ENCODE results near the gene LYSET. TPM values are rescaled to one million over a fixed set of nuclear protein-coding genes. Genes with fewer than 3 reads are reported as not detected.
"Not testable (repeated sequence)": the region's sequence is repeated elsewhere in the genome, so short reads cannot be mapped to it uniquely, and the experiment has no call there.

The LYSET gene
- total RNA-seq, 1 experiment from 2014 or later = 14.3 TPM

GRCh38 chr14:93160353-93160801 is 24.7 kb upstream of the LYSET start:
- Histone ChIP-seq H3K36me3 (ENCODE audit: low read depth) (no peaks in the 10 kb centered on the region), H3K4me2 (no peak overlapping the region), H3K79me2 (ENCODE audit: low read depth) (no peaks in the 10 kb centered on the region), H3F3A (ENCODE audit: insufficient read depth, low read depth) (0 out of 2 replicates have a peak, but pooled peaks cover 3% of the 10 kb centered on the region), H3K27ac (no peak overlapping the region), H3K4me3 (no peak overlapping the region), H3K27me3 (ENCODE audit: insufficient read depth, low read depth) (no peaks in the 10 kb centered on the region), H3K4me1 (replicated peaks; ENCODE audit: insufficient read depth) (peaks cover 2% of the 10 kb centered on the region; the same call in 1 of the 2 replicates), H3K9me3 (ENCODE audit: insufficient read depth, low read depth) (no peaks in the 10 kb centered on the region), H4K20me1 (ENCODE audit: insufficient read depth) (no peaks in the 10 kb centered on the region), H2AFZ (no peak overlapping the region), H3K9me2 (ENCODE audit: insufficient read depth) (no peaks in the 10 kb centered on the region)
- no TSS peak for BruUV-seq (replicated peaks)
- TF ChIP-seq EZH2 (IDR thresholded peaks at IDR 0.05; ENCODE audit: low read depth) = no peak
- TF ChIP-seq CTCF (conservative IDR thresholded peaks at IDR 0.05) = peak; percentile 52
- intact Hi-C loops (cut with micrococcal nuclease; ENCODE audit: unreplicated experiment) = no loop called here
- POLR2A ChIA-PET (ENCODE audit: unreplicated experiment) = no interaction called here
- DNase-seq = no peak
- CTCF ChIA-PET = interaction anchor here (0.7 kb wide), 1 partner anchor 12 kb away, joined by 5 read pairs; no protein-coding TSS in a partner anchor

GRCh38 chr14:93161411-93161940 is 23.6 kb upstream of the LYSET start:
- ChIA-PET POLR2A (ENCODE audit: unreplicated experiment) (no interaction called here), CTCF (no interaction called here)
- intact Hi-C loops (cut with micrococcal nuclease; ENCODE audit: unreplicated experiment) = no loop called here
- Histone ChIP-seq H3K27me3 (ENCODE audit: insufficient read depth, low read depth) (no peaks in the 10 kb centered on the region), H3K36me3 (ENCODE audit: low read depth) (no peaks in the 10 kb centered on the region), H2AFZ (no peak overlapping the region), H3K4me3 (no peak overlapping the region), H3K9me2 (ENCODE audit: insufficient read depth) (no peaks in the 10 kb centered on the region), H3K27ac (no peak overlapping the region), H3K79me2 (ENCODE audit: low read depth) (no peaks in the 10 kb centered on the region), H3K4me2 (no peak overlapping the region), H3F3A (ENCODE audit: insufficient read depth, low read depth) (0 out of 2 replicates have a peak, but pooled peaks cover 3% of the 10 kb centered on the region), H4K20me1 (ENCODE audit: insufficient read depth) (no peaks in the 10 kb centered on the region), H3K9me3 (ENCODE audit: insufficient read depth, low read depth) (no peaks in the 10 kb centered on the region), H3K4me1 (replicated peaks; ENCODE audit: insufficient read depth) (no peaks in the 10 kb centered on the region)
- BruUV-seq (replicated peaks) = no TSS peak
- DNase-seq = no peak
- TF ChIP-seq CTCF (conservative IDR thresholded peaks at IDR 0.05) (no peak), EZH2 (IDR thresholded peaks at IDR 0.05; ENCODE audit: low read depth) (no peak)

GRCh38 chr14:93163564-93163963 is 21.6 kb upstream of the LYSET start:
- H3K4me3 ChIP-seq = no peak overlapping the region
- intact Hi-C loops (cut with micrococcal nuclease; ENCODE audit: unreplicated experiment) = no loop called here
- no peak for TF ChIP-seq CTCF (conservative IDR thresholded peaks at IDR 0.05)
- TF ChIP-seq EZH2 (IDR thresholded peaks at IDR 0.05; ENCODE audit: low read depth) = no peak
- no peaks in the 10 kb centered on the region for H3K4me1 ChIP-seq (replicated peaks; ENCODE audit: insufficient read depth)
- no peaks in the 10 kb centered on the region for H3K36me3 ChIP-seq (ENCODE audit: low read depth)
- BruUV-seq (replicated peaks) = no TSS peak
- no peaks in the 10 kb centered on the region for H3K79me2 ChIP-seq (ENCODE audit: low read depth)
- H3K4me2 ChIP-seq = no peak overlapping the region
- DNase-seq = no peak
- H4K20me1 ChIP-seq (ENCODE audit: insufficient read depth) = no peaks in the 10 kb centered on the region
- no peak overlapping the region for H2AFZ ChIP-seq
- CTCF ChIA-PET = no interaction called here
- POLR2A ChIA-PET (ENCODE audit: unreplicated experiment) = no interaction called here
- no peak overlapping the region for H3K27ac ChIP-seq
- H3K27me3 ChIP-seq (ENCODE audit: insufficient read depth, low read depth) = no peaks in the 10 kb centered on the region
- H3F3A ChIP-seq (ENCODE audit: insufficient read depth, low read depth) = 0 out of 2 replicates have a peak, but pooled peaks cover 3% of the 10 kb centered on the region
- no peaks in the 10 kb centered on the region for H3K9me2 ChIP-seq (ENCODE audit: insufficient read depth)
- no peaks in the 10 kb centered on the region for H3K9me3 ChIP-seq (ENCODE audit: insufficient read depth, low read depth)

GRCh38 chr14:93165271-93166265 is 19.5 kb upstream of the LYSET start:
- H3K9me3 ChIP-seq (ENCODE audit: insufficient read depth, low read depth); BruUV-seq (replicated peaks); DNase-seq; H3K4me2 ChIP-seq; H4K20me1 ChIP-seq (ENCODE audit: insufficient read depth); H3K79me2 ChIP-seq (ENCODE audit: low read depth); H3K4me3 ChIP-seq; H3K9me2 ChIP-seq (ENCODE audit: insufficient read depth); H3K4me1 ChIP-seq (replicated peaks; ENCODE audit: insufficient read depth); H3K27ac ChIP-seq; H3K27me3 ChIP-seq (ENCODE audit: insufficient read depth, low read depth); intact Hi-C loops (cut with micrococcal nuclease; ENCODE audit: unreplicated experiment); H2AFZ ChIP-seq; H3K36me3 ChIP-seq (ENCODE audit: low read depth); CTCF ChIA-PET; H3F3A ChIP-seq (ENCODE audit: insufficient read depth, low read depth): not testable (repeated sequence)
- POLR2A ChIA-PET (ENCODE audit: unreplicated experiment) = interaction anchor here (0.7 kb wide), 1 partner anchor 405 kb away, joined by 3 read pairs; no protein-coding TSS in a partner anchor

- H3K4me3 ChIP-seq; H2AFZ ChIP-seq; H3K36me3 ChIP-seq (ENCODE audit: low read depth); intact Hi-C loops (cut with micrococcal nuclease; ENCODE audit: unreplicated experiment); H4K20me1 ChIP-seq (ENCODE audit: insufficient read depth); DNase-seq; CTCF ChIA-PET; H3K79me2 ChIP-seq (ENCODE audit: low read depth); H3K9me2 ChIP-seq (ENCODE audit: insufficient read depth); H3K4me2 ChIP-seq; POLR2A ChIA-PET (ENCODE audit: unreplicated experiment); BruUV-seq (replicated peaks); H3K4me1 ChIP-seq (replicated peaks; ENCODE audit: insufficient read depth); H3K9me3 ChIP-seq (ENCODE audit: insufficient read depth, low read depth); H3K27me3 ChIP-seq (ENCODE audit: insufficient read depth, low read depth); H3K27ac ChIP-seq: not testable (repeated sequence)
- peaks cover 18% of the 10 kb centered on the region for H3F3A ChIP-seq (ENCODE audit: insufficient read depth, low read depth)
These were observed 16.5 kb upstream of the LYSET start for GRCh38 chr14:93168610-93169009.

Measured in PC-9 (cell line).